ENCODE results near the gene MYO5A. TPM values are rescaled to one million over a fixed set of nuclear protein-coding genes. Genes with fewer than 3 reads are reported as not detected.
"Not testable (repeated sequence)": the region's sequence is repeated elsewhere in the genome, so short reads cannot be mapped to it uniquely, and the experiment has no call there.

MYO5A gene
- 10 to 100 TPM; 15.8 to 18.1 TPM for total RNA-seq

DNA sequence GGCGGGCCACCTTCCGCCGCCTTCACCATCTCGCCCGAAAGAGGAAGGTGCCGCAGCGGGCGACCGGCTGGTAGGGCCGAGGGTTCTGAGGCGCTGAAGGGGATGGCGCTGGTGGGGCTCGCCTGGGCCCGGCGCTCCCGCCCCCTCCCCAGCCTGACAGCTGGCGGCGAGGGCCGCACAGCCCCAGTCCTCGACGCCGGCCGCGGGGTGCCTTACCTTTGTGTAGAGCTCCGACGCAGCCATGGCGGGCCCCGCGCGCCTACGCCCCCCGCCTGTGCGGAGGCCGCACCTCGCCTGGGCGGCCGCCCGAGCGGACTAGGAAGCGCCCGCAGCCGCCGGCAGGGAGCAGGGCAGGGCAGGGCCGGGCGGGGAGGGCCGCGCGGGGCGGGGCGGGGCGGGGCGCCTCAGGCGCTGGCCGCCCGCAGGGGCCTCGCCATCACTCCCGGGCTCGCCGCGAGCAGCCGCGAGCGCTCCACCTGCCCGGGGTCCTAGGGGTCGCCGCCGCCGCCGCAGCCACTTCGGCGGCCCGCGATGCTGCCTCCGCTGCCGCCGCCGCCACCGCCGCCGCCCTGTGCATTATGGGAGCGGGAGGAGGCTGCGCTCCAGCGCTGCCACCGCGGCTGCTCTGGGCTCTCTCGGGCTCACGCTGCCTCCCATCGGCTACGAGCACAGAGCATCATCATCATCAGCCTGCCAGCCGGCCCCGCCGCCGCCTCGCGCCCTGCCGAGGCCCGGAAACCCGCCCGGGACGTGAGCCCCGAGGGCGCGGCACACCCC is at the start of gene MYO5A:
MYO5A (minus strand) TSS at position 317 of the 777 bp plus-strand sequence; CDS start at position 243, 74 bp downstream.
- Mint-ChIP-seq H3K9me3 (no peaks in the 10 kb centered on the region), H3K36me3 (no peaks in the 10 kb centered on the region), H3K27me3 (peaks cover 8% of the 10 kb centered on the region), H3K4me3 (peak within 1 kb of the TSS; percentile 90), H3K4me1 (peaks cover 23% of the 10 kb centered on the region), H3K27ac (peak within 1 kb of the TSS; percentile 78)
- DNase-seq: peak; percentile 83

DNA sequence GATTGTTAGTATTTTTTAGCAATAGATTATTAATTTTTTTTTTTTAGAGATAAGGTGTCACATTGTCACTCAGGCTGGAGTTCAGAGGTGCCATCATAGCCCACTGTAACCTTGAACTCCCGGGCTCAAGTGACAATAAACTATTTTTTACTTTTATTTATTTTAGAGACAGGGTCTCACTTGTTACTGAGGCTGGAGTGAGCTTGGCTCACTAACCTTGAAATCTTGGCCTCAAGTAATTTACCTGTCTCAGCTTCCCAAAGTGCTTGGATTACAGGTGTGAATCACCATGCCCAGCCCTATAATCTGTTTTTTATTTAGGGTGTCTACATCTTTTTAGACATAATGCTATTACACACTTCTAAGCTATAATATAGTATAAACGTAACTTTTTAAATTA is 48.0 kb upstream of the MYO5A start:
- no peak for DNase-seq
- no peaks in the 10 kb centered on the region for H3K36me3 Mint-ChIP-seq
- H3K4me3 Mint-ChIP-seq: no peak overlapping the region
- H3K4me1 Mint-ChIP-seq: no peaks in the 10 kb centered on the region
- no peaks in the 10 kb centered on the region for H3K27me3 Mint-ChIP-seq
- H3K9me3 Mint-ChIP-seq: no peaks in the 10 kb centered on the region
- no peak overlapping the region for H3K27ac Mint-ChIP-seq

DNA sequence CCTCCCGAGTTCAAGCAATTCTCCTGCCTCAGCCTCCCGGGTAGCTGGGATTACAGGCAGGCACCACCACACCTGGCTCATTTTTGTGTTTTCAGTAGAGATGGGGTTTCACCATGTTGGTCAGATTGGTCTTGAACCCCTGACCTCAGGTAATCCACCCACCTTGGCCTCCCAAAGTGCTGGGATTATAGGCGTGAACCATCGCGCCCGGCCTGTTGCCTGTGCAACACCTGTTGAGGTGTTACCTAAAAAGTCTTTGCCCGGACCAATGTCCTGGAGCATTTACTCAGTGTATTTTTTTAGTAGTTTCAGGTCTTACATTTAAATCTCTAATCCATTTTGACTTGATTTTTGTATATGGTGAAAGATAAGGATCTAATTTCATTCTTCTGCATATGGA is 46.9 kb upstream of the MYO5A start:
- H3K4me3 Mint-ChIP-seq, H3K4me1 Mint-ChIP-seq, DNase-seq, H3K9me3 Mint-ChIP-seq, H3K27me3 Mint-ChIP-seq, H3K27ac Mint-ChIP-seq, H3K36me3 Mint-ChIP-seq: not testable (repeated sequence)

DNA sequence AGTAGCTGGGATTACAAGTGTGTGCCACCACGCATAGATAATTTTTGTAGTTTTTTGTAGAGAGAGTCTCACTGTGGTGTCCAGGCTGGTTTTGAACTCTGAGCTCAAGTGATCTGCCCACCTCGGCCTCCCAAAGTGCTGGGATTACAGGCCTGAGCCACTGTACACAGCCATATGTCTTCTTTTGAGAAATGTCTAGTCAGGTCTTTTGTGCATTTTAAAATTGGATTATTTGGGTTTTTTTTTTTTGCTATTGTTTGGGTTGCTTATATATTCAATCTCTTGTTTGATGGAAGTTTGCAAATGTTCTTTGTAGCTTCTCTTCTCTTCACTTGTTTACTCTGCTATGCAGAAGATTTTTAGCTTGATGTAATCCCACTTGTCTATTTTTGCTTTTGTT is 46.4 kb upstream of the MYO5A start:
- H3K36me3 Mint-ChIP-seq: no peaks in the 10 kb centered on the region
- H3K27ac Mint-ChIP-seq: no peak overlapping the region
- DNase-seq: no peak
- H3K27me3 Mint-ChIP-seq: no peaks in the 10 kb centered on the region
- no peak overlapping the region for H3K4me3 Mint-ChIP-seq
- no peaks in the 10 kb centered on the region for H3K4me1 Mint-ChIP-seq
- H3K9me3 Mint-ChIP-seq: no peaks in the 10 kb centered on the region

DNA sequence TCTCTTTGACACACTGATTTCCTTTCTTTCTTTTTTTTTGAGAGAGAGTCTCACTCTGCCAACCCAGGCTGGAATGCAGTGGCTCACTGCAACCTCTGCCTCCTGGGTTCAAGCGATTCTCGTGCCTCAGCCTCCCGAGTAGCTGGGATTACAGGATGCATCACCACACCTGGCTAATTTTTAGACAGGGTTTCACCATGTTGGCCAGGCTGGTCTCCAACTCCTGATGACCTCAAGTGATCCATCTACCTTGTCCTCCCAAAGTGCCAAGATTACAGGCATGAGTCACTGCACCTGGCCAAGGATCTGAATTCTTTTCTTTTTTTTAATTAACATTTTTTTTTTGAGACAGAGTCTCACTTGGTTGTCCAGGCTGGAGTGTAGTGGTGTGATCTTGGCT is 45.9 kb upstream of the MYO5A start:
- H3K4me1 Mint-ChIP-seq, H3K4me3 Mint-ChIP-seq, DNase-seq, H3K27me3 Mint-ChIP-seq, H3K27ac Mint-ChIP-seq, H3K9me3 Mint-ChIP-seq, H3K36me3 Mint-ChIP-seq: not testable (repeated sequence)

DNA sequence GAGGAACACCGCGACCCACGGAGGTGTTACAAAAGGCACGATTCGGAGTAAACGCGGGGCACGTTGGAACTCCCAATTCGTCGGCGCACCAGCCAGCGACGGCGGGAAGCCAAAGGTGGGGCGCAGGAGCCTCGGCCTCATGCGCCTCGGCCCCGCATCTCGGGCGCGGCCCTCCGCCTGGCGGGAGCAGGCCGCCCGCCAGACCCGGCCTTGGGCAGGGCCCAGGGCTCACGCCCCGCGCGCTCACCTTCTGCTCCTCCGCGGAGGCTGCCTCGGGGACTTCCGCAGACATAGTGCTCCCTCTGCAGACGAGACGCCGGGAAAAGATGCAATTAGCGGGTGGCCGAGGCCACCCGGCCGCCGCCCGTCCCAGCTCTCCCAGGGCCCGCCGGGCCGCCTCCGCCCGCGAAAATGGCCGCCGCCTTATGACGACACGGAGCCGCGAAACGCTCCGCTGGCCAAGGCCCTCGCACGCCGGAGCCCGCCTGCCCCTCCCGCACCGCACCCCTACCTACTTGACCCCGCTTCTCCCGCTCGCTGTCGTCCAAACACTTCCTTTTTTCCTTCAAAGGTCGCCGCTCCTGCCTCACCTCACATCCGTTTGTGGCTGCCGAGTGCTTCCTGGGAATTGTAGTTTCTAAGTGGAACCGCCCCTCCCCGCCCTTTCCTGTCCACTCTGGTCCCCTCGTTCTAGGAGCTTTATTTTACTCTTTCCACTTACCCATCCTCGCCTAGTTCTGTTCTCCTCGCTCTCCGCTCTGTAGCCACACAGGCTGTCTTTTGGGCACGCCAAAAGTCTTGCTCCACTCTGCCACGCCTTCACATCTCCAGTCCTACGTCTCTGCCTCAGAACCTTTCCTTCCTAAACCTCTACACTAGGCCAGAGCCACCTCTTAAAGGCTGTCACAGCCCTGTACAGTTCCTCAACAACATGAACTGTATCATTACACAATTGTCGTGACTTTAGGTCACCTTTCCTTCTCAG is 40.2 kb upstream of the MYO5A start, which contains the start of gene ARPP19:
ARPP19 (minus strand) TSS at position 430 of the 985 bp plus-strand sequence; CDS start at position 292, 138 bp downstream.
- Mint-ChIP-seq H3K27ac (peak within 1 kb of the TSS; percentile 96), H3K4me3 (peak within 1 kb of the TSS; percentile 91), H3K36me3 (peaks cover 23% of the 10 kb centered on the region)

DNA sequence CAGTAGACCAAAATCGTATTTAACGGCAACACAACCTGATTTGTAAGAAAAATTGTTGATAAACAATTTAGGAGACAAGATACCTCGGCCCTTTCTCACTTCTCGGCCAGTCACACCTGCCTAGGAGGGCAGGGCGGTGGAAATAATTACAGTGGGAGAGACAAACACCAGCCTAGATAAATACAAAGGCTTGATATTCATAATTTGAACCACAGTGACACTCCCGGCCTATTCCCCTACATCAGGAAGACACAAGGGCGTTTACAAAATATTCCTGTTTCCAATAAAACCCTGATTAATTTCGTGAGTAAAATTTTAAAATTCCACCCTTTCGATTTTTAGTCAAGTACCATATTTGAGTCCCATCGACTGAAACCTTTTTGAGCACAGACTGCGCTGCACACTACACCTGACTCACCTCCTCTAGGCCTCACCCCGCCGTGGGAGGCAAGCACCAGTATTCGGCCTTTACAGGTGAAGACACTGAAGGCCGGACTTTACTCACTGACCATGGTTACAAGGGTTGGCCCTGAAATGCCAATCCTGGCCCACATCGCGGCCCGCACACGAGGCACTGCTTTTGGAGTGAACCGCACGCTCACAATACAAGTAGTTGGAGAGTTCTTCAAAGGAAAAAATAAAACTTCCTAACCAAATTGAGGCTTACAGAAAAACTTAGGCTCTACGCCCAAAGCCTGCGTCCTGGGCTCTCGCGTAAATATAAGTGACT is 39.4 kb upstream of the MYO5A start:
- peak; percentile 47 for DNase-seq
- Mint-ChIP-seq H3K4me3 (peak overlapping the region; percentile 91), H3K27me3 (no peaks in the 10 kb centered on the region), H3K9me3 (no peaks in the 10 kb centered on the region), H3K4me1 (peaks cover 30% of the 10 kb centered on the region), H3K36me3 (peaks cover 23% of the 10 kb centered on the region), H3K27ac (peak overlapping the region; percentile 96)

More for the DNA sequence above, 40.2 kb upstream of the MYO5A start, which contains the start of gene ARPP19:
- peaks cover 26% of the 10 kb centered on the region for H3K4me1 Mint-ChIP-seq
- DNase-seq: peak; percentile 86
- no peaks in the 10 kb centered on the region for H3K27me3 Mint-ChIP-seq
- no peaks in the 10 kb centered on the region for H3K9me3 Mint-ChIP-seq

DNA sequence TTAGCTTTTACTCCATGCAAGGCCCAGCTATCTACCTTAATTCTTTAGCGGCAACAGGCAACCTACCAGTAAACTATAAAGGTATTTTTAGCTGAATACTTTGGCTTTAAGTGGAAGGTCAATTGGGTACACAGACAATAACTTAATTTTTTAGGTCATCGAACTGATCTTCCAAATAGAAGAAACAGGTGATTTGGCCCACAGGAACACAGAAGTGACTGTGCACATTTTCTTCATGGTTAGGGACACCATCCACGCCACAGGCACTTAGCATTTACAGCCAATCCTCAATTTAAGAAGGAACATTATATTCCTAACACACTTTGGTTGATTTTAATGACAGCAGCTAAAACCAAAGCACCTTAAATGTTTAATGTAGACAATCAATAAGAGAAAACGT is 38.2 kb upstream of the MYO5A start:
- H3K27ac Mint-ChIP-seq: peak overlapping the region; percentile 42
- H3K4me3 Mint-ChIP-seq: peak overlapping the region; percentile 91
- no peak for DNase-seq
- H3K36me3 Mint-ChIP-seq: peaks cover 28% of the 10 kb centered on the region
- H3K4me1 Mint-ChIP-seq: peaks cover 37% of the 10 kb centered on the region
- H3K27me3 Mint-ChIP-seq: no peaks in the 10 kb centered on the region
- no peaks in the 10 kb centered on the region for H3K9me3 Mint-ChIP-seq

DNA sequence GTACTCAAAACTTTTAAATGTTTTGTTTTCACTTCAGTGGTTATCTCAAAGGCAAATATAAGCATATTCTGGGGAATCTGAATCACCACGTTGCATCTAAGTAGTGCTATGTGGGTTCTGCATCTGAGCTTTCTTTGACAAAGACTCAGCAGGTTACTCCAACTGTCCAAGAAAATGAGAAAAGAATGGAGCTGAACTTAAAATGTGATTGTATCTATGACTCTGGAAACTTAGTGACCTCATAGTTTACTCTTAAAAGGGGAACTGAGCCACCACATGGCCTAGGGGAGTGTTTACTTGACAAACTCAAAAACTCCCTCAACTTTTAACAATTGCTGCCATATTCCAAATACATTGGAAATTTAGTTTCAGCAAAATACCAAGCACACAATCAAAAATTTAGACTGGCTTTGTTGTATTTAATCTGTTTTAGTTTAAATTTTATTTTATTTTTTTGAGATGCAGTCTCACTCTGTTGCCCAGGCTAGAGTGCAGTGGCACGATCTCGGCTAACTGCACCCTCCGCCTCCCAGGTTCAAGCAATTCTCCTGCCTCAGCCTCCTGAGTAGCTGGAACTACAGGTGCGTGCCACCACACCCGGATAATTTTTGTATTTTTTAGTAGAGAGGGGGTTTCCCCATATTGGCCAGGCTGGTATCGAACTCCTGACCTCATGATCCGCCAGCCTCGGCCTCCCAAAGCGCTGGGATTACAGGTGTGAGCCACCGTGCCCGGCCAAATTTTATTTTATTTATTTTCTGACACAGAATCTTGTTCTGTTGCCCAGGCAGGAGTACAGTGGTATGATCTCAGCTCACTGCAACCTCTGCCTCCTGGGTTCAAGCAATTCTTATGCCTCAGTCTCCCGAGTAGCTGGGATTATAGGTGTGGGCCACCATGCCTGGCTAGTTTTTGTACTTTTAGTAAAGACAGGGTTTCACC is 37.0 kb upstream of the MYO5A start:
- H3K27ac Mint-ChIP-seq: peak overlapping the region; percentile 20
- H3K4me3 Mint-ChIP-seq, H3K9me3 Mint-ChIP-seq, H3K27me3 Mint-ChIP-seq, DNase-seq: not testable (repeated sequence)
- H3K4me1 Mint-ChIP-seq: peaks cover 40% of the 10 kb centered on the region
- peaks cover 30% of the 10 kb centered on the region for H3K36me3 Mint-ChIP-seq

DNA sequence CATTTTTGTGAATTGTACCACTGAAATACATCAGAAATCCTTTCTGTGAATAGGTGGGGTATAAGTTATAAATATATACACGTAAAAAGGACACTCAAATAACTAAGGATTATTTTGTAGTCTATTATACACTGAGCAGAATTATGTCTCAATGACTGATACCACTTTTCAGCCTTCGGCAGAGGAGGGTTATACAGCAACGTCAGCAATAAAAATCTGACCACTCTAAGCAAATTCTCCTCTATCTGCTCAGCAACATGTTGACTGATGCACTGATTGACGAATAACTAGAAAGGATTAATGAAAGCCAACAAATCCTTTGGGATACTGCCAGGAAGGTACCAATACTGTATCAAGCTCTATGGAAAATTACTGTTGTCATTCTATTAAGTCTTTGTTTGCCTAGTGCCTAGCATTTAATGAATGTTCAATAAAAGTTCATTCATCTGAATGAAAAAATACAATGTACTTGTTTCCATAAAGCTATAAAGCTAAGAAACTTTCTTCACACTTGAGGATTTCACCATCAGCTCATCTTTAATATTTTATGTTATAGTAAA is 34.9 kb upstream of the MYO5A start:
- DNase-seq: no peak
- no peak overlapping the region for H3K27ac Mint-ChIP-seq
- H3K4me3 Mint-ChIP-seq: no peak overlapping the region
- H3K4me1 Mint-ChIP-seq: peaks cover 51% of the 10 kb centered on the region
- H3K27me3 Mint-ChIP-seq: no peaks in the 10 kb centered on the region
- H3K9me3 Mint-ChIP-seq: no peaks in the 10 kb centered on the region
- peaks cover 44% of the 10 kb centered on the region for H3K36me3 Mint-ChIP-seq

DNA sequence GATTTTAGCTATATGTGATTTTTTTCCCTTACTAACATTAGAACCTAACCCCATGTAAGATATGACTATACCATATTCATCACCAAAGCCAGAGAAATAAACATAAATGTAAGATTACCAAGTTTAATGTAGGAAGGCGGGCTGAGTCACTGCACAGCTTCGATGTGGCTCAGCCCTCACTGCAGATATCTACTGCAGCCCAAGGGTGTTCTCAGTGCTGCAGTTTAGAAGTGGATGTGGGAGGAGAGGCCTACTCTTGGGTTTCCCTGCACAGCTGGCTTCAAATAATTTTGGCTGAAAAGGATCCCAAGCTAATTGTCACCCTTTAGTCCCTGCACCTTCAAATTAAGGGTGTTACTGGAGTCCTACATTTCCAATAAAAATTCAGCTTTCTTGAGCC is 30.9 kb upstream of the MYO5A start:
- peak; percentile 8 for DNase-seq
- no peaks in the 10 kb centered on the region for H3K9me3 Mint-ChIP-seq

DNA sequence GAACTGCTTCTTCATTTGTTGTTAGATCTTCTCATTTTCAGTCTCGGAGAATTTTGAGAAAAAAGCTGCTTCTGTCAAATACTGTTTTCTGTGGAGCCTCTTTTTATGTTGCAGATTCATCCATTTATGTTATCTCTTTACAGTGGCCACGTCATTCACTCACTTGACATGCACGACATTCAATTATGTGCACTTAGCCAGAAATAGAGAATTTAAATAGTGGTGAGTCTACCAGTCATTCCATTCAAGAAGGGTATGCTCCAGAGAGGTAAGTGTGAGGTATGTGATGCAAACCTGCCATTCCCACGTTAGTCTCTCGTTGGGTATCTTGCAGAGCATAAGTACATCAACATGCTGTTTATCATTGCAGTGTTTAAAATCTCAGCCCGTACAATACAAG is 30.3 kb upstream of the MYO5A start:
- Mint-ChIP-seq H3K9me3 (no peaks in the 10 kb centered on the region), H3K36me3 (peaks cover 32% of the 10 kb centered on the region), H3K4me3 (no peak overlapping the region), H3K27ac (peak overlapping the region; percentile 63), H3K4me1 (peaks cover 56% of the 10 kb centered on the region), H3K27me3 (no peaks in the 10 kb centered on the region)
- DNase-seq: no peak

More for the DNA sequence above, 30.9 kb upstream of the MYO5A start:
- no peaks in the 10 kb centered on the region for H3K27me3 Mint-ChIP-seq
- no peak overlapping the region for H3K4me3 Mint-ChIP-seq
- peaks cover 59% of the 10 kb centered on the region for H3K4me1 Mint-ChIP-seq
- peak overlapping the region; percentile 30 for H3K27ac Mint-ChIP-seq
- H3K36me3 Mint-ChIP-seq: peaks cover 35% of the 10 kb centered on the region

DNA sequence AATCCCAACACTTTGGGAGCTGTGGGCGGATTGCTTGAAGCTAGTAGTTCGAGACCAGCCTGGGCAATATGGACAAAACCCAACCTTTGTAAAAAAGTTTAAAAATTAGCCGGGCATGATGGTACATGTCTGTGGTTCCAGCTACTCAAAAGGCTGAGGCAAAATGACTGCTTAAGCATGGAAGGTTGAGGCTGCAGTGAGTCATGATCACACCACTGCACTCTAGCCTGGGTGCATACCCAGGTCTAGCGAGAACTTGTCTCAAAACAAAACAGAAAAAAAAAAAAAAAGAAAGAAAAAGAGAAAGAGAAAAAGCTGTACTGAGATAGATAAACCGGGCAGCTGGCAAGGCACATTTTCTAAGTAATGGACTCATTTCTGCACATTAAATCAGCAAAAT is 29.5 kb upstream of the MYO5A start:
- H3K4me1 Mint-ChIP-seq: peaks cover 51% of the 10 kb centered on the region
- peak overlapping the region; percentile 73 for H3K27ac Mint-ChIP-seq
- no peaks in the 10 kb centered on the region for H3K9me3 Mint-ChIP-seq
- peaks cover 32% of the 10 kb centered on the region for H3K36me3 Mint-ChIP-seq
- peak overlapping the region; percentile 14 for H3K4me3 Mint-ChIP-seq
- DNase-seq: peak; percentile 56
- no peaks in the 10 kb centered on the region for H3K27me3 Mint-ChIP-seq

Data from activated naive CD8-positive, alpha-beta T cell treated with anti-CD3 and anti-CD28 coated beads for 36 hours (primary cell).